NCI-H82 (cell line): ENCODE data around the gene ADGRF1.
A peak's percentile ranks its signal among the peaks of the same experiment; 100 is the strongest.
"Not testable (repeated sequence)": the region's sequence is repeated elsewhere in the genome, so short reads cannot be mapped to it uniquely, and the experiment has no call there.

ENCODE experiments used
- DNase-seq: peaks from one replicate; lab custom pipeline; 2025; lab: John Stamatoyannopoulos, UW

ADGRF1 gene

GRCh38 chr6:47061309-47062300 is 19.5 kb upstream of the ADGRF1 start:
- no peak for DNase-seq

DNA sequence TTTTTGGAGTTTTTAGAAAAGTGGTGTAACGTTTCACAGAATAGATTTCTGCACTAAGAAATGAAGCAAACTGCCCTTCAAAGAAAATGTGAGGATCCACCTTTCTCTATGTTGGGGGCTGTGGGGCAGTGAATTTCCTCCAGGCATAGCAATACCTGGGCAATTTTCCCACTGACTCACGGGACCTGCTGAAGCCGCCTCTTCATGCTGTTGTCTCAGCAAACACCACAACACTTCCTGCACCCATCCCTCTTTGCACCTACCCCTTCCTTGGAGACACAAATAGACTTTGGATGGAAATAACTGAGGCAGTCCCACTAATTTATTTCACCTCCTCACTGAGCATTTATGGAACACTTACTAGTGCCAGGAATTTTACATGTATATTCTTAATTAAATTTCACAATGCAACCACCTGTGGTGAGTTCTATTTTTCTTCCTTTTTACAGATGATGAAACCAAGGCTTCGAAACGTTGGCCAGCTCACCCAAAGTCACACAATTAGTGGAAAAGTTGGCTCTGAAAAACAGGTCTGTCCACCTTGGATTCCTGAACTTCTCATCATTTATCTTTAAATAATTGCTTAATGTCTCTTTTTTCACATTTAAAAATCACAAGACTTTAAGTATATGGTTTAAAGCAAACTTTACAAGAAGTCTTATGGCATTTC is 17.2 kb upstream of the ADGRF1 start:
- DNase-seq, result no peak

- DNase-seq, result no peak
Observed at GRCh38 chr6:47057830-47058540, 15.9 kb upstream of the ADGRF1 start.

- DNase-seq, result no peak
Observed at GRCh38 chr6:47056832-47057231, 14.7 kb upstream of the ADGRF1 start.

DNA sequence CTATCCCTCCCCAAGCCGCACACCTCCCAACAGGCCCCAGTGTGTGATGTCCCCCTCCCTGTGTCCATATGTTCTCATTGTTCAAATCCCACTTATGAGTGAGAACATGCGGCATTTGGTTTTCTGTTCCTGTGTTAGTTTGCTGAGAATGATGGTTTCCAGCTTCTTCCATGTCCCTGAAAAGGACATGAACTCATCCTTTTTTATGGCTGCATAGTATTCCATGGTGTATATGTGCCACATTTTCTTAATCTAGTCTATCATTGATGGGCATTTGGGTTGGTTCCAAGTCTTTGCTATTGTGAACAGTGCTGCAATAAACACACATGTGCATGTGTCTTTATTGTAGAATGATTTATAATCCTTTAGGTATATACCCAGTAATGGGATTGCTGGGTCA is 12.2 kb upstream of the ADGRF1 start:
- not testable (repeated sequence) for DNase-seq

- DNase-seq, result no peak
Observed at GRCh38 chr6:47048638-47049037, 6.5 kb upstream of the ADGRF1 start.

DNA sequence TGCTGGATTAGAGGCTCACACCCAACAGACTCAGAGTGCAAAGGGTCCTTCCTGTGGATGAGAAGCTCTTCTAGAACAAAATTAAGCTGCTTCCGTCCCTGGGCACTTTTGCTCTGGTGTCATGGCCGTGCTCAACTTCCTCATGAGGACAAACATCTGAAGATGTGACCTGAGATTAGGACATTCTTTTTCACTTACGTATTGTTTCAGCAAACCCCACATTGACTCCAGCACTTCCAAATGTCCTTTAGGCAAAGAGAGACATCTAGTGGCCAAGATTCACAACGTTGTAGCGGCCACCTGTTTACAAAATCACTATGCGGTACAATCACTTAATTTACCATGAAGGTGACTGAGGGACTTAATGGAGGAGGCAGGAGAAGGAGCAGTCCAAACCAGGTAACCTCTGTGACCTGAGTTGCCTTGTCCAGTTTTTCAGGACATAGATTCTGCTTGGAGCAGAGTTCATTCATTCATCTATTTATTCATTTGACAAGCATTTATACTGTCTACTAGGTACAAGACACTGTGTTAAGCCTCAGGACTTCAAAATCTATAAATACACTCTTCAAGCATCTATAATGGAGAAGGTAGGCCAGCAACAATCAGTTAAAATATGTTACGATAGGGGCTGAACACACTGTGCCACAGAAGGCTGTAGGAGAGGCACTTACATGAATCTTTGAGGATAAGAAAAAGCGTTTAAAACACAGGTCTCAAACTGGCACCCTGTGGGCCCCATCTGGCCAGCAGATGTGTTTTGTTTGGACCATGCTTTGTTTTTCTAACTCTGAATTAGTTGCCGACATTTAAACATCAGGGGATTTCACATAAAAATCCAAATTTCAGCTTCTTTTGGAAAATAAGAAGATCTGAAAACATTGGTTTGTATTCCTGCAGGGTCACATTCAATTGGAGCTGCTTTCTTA is 5.6 kb upstream of the ADGRF1 start:
- DNase-seq, result peak; percentile 86

DNA sequence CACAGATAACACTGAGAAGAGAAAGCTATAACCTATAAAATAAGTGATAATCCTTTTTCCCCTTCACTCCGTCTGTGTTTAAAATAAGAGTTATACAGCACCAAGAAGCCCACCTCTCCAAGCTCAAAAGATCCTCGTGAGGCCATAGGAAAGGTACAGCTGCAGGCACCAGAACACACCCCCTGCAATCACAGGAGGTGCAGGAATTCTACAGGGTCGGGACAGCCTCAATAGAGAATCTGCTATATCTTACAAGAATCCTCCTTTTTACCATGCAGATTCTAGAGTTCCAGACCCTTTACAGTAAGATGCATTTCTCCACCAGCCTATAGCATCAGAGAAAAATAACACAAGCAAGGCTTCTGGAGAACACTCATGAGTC is 5.0 kb upstream of the ADGRF1 start:
- no peak for DNase-seq

- no peak for DNase-seq
Observed at GRCh38 chr6:47044397-47044796, 2.3 kb upstream of the ADGRF1 start.

GRCh38 chr6:47043286-47043685 is 1.2 kb upstream of the ADGRF1 start:
- no peak for DNase-seq

GRCh38 chr6:47041741-47042140 is 391 bp downstream of the ADGRF1 start:
- DNase-seq, result no peak

- peak; percentile 94 for DNase-seq
Observed at GRCh38 chr6:47034926-47035325, 7.2 kb downstream of the ADGRF1 start.

DNA sequence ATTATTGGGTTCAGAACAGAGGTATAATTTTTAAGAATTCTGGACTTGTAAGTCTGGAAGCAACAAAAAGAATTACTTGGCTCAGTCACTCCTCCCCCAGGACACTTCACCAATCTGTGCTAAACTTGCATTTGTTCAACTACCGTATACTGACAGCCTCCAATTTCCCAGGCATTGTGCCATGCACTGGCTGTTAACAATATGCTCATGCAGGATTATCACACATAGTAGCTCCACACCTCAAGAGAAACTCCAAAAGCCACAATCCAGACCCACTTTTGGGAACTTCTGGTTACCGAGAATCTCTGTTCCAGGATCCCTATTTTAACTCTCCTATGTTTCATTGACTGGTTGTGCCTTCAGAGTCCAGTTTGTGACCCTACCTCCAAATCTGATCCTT is 7.7 kb downstream of the ADGRF1 start:
- peak; percentile 17 for DNase-seq

DNA sequence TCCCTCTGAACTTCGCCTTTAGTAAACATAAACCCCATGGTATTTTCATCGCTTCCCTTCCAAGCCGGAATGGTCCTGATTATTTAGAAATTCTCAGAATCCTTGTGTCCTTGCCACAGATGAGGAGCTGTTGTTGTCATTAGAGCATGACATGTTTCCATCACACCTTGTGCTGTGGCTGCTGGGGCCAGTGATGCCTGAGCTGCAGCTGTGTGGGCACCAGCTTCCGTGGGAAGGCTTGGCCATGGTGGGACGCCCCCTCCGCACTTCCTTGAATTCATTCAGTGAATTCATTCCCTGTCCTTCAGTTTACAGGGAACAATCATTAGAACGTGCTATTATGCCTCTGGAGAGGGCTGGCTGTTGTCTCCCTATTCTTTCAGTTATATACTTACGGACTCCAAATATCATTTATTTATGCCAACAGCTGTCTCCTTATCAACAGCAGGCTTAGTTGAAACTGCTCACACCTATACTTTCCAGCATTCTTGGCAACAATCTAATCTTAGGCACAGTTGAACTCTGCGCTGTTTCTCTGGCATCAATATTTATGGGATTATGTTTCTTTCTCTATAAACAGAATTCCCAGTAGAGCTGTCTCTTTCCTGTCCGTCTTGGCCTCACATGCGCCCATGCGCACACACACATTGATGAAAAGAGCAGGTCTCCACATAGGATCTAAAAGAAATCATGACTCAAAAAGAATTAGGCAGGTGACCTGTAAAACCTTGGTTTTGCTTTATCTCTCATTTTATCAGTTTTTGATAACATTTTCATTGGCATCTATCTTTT is 9.0 kb downstream of the ADGRF1 start:
- DNase-seq, result no peak

- DNase-seq, result no peak
Observed at GRCh38 chr6:47031656-47032055, 10.5 kb downstream of the ADGRF1 start.

DNA sequence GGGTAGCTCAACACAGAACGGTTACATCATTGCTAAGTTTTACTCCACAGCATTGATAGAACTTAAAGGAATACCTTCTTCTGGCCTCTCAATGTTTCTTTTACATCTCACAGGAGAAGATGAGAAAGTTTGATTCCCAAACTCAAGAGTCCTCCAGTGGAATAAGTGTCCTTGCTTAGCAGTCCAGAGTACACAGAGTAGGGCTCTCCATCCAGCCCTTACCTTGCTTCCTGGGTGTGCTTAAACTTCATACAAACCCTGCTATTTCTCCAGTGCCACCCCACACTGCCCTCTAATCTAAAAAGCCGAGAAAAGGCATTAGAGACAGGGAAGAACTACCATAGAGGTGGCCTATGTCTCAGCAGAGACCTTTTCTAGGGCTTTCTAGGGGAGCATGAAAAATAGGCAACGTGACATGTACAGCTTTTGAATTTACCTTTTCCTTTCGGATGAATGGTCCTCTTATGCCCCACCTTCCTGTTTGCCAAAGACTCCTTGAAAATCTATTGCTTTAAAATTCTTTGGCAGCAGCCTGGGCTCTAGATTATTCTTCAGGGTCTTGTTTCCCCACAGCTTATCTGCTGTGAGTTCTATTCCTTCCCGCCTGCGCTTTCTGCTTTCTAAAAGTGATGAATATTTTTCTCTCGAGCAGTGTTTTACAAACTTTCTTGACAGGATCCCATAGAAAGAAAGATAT is 12.1 kb downstream of the ADGRF1 start:
- no peak for DNase-seq

DNA sequence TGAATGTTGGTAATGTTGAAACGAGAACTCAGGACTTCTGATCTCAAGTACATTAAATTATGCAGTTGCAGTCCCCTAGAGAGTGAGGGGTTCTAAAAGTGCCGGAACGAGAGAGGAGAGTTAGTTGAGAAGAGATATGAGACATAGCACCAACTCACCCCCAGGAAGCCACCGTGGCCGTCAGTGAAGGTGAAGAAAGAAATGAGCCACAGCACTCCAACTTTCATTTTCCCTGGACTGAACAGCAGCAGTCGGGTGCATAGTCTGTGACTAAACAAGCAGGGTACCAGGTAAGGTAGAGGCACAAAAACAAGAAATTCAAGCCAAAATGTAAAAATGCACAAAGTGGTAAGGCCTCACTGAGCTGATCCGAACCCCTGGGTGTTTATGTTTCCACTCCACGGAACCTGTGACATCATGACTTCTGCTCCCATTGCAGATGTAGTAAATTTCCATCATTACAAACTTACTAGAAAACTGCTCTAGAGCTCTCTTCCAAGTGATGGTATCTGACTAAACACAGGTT is 13.2 kb downstream of the ADGRF1 start:
- no peak for DNase-seq

- DNase-seq, result no peak
Observed at GRCh38 chr6:47027315-47027714, 14.8 kb downstream of the ADGRF1 start.

GRCh38 chr6:47026679-47027078 is 15.5 kb downstream of the ADGRF1 start:
- DNase-seq, result no peak

DNA sequence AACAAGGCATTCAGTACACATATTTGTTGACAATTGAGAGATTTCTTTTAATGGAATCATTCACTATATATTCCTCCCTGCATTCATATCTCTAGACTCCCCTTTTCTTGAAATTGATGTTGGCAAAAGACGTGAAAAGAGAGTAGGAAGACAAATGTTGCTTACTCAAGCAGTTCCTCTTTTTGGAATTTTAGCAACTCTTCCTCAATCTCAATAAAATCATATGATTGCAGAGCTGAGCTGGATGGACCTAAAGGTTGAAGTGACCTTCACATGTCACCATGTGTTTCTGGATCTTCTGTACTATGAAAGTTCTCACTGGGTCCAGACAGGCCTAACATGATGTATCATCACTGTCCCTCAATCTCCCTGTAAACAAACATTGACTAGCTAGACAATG is 18.6 kb downstream of the ADGRF1 start:
- DNase-seq, result no peak
